ENCODE measurements around the gene EMC9. TPM values are rescaled to one million over a fixed set of nuclear protein-coding genes. Genes with fewer than 3 reads are reported as not detected.

Gene EMC9
- polyA plus RNA-seq, 3 donors, result 6.4 to 9.4 (median 8.5) TPM

DNA sequence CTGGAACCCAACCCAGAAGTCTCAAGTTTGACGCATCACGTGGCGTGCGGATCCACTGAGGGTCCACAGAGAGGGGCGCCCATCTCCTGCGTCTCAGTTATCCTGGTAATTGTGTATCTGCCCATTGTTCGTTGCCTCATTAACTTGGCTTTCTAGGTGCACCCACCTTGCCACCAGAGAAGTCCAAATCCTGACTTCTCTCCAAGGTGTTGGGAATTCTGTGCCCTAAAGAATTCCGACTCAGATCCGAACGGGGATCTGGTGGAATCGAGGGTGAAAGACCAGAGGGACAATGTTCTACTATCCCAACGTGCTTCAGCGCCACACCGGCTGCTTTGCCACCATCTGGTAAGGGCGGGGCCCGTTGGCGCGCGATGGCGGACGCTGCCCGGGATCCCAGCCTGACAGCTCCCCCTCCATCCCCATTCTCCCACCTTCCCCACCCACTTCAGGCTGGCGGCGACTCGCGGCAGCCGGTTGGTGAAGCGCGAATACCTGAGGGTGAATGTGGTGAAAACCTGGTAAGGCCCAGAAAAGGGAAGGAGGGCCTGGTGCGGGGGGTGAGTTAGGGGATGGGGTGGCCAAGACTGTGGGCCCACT lies 31.0 kb upstream of the EMC9 start:
- Mint-ChIP-seq H3K36me3 (peaks cover 62 to 79% of the 10 kb centered on the region in 2 donors), H3K4me3 (peak overlapping the region; percentile 59 to 75), H3K27ac (peak overlapping the region in 1 of 7 donors; percentile 68), H3K27me3 (ENCODE audit: low read depth in 3 of 3) (peaks cover 10 to 19% (median 16%) of the 10 kb centered on the region in 3 donors), H3K4me1 (peaks cover 35% of the 10 kb centered on the region), H3K9me3 (peaks cover 0 to 2% (median 0%) of the 10 kb centered on the region in 7 donors)
- H3K4me3 ChIP-seq (replicated peaks in 1 of 3; ENCODE audit: low read depth in 2 of 3, low read length in 3 of 3), result peak overlapping the region in 1 of 3 experiments; percentile 68
- H3K9ac ChIP-seq (ENCODE audit: insufficient read depth, low read length, poor library complexity, severe bottlenecking), result peak overlapping the region; percentile 17
- H3K4me2 ChIP-seq (replicated peaks; ENCODE audit: extremely low read depth, low read length, poor library complexity, severe bottlenecking), result peak overlapping the region; percentile 71
- H3K79me2 ChIP-seq (ENCODE audit: insufficient read depth, low read length), result no peaks in the 10 kb centered on the region
- H3K27me3 ChIP-seq (ENCODE audit: control insufficient read depth in 2 of 2, insufficient read depth in 2 of 2, low read length in 2 of 2), result no peaks in the 10 kb centered on the region
- H3K4me1 ChIP-seq (ENCODE audit: control insufficient read depth in 1 of 2, insufficient read depth in 2 of 2, low read length in 2 of 2), result peaks cover 26 to 34% of the 10 kb centered on the region in 2 donors
- no peak for DNase-seq
- H3K36me3 ChIP-seq (replicated peaks in 1 of 2; ENCODE audit: control insufficient read depth in 1 of 2, insufficient read depth in 2 of 2, low read length in 2 of 2), result peaks cover 36 to 62% of the 10 kb centered on the region in 2 donors
- TF ChIP-seq, protein P1, sequence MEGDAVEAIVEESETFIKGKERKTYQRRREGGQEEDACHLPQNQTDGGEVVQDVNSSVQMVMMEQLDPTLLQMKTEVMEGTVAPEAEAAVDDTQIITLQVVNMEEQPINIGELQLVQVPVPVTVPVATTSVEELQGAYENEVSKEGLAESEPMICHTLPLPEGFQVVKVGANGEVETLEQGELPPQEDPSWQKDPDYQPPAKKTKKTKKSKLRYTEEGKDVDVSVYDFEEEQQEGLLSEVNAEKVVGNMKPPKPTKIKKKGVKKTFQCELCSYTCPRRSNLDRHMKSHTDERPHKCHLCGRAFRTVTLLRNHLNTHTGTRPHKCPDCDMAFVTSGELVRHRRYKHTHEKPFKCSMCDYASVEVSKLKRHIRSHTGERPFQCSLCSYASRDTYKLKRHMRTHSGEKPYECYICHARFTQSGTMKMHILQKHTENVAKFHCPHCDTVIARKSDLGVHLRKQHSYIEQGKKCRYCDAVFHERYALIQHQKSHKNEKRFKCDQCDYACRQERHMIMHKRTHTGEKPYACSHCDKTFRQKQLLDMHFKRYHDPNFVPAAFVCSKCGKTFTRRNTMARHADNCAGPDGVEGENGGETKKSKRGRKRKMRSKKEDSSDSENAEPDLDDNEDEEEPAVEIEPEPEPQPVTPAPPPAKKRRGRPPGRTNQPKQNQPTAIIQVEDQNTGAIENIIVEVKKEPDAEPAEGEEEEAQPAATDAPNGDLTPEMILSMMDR (IDR thresholded peaks at IDR 0.05), result no peak
- WGBS (ENCODE audit: insufficient coverage), result 10% methylated on average over 15 of the region's 30 CpGs
- peak overlapping the region; percentile 46 for H2AFZ ChIP-seq (ENCODE audit: insufficient read depth, low read depth, low read length, poor library complexity, severe bottlenecking)
- no peak overlapping the region for H3K27ac ChIP-seq (ENCODE audit: low read depth in 1 of 2, low read length in 2 of 2)
- intact Hi-C loops (cut with micrococcal nuclease), result no loop called here
- H3K9me3 ChIP-seq (replicated peaks in 1 of 2; ENCODE audit: control insufficient read depth in 1 of 2, insufficient read depth in 1 of 2, low read length in 2 of 2), result no peaks in the 10 kb centered on the region
- peaks cover 33% of the 10 kb centered on the region for H4K20me1 ChIP-seq (ENCODE audit: insufficient read depth, low read length)

DNA sequence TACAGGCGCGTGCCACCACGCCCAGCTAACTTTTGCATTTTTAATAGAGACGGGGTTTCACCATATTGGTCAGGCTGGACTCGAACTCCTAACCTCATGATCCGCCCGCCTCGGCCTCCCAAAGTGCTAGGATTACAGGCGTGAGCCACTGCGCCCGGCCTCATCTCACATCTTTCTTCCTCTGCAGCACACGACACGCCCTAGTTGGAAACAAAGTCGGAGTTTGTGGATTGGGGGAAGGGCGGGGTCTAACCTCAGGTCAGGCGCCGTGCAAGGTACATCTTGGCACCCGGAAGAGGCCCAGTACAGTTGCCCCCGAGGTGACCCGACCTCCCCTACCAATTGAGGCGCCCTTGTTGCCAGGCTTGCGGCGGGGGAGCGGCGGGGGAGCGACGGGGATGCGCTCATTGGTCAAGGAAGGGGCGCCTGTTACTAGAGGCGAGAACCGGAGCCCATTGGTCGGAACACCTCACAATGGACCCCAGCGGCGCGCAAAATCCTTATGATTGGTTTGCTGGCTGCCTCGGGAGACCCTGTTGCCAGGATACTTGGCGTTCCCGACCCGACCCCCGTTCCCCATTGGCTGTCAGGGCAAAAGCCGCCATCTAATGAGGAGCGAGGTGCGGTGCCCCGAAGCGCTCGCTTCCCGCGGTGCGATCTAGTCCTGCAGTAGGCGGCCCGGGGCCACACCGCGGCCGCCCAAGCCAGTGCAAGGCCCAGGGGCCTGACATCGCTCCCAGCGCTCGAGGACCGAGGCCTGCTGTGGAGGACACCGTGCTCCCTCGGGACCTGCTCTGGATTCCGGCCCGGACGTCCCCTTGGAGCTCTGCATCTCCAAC lies 30.2 kb upstream of the EMC9 start, which contains the start of gene REC8:
REC8 (plus strand) TSS at position 659 of the 839 bp plus-strand sequence. CDS start 473 bp downstream, outside the sequence.
- H3K36me3 ChIP-seq (replicated peaks in 1 of 2; ENCODE audit: control insufficient read depth in 1 of 2, insufficient read depth in 2 of 2, low read length in 2 of 2), result peaks cover 33 to 61% of the 10 kb centered on the region in 2 donors
- Mint-ChIP-seq H3K4me1 (peaks cover 42% of the 10 kb centered on the region), H3K36me3 (peaks cover 61 to 79% of the 10 kb centered on the region in 2 donors), H3K9me3 (peaks cover 0 to 2% (median 0%) of the 10 kb centered on the region in 7 donors), H3K4me3 (peak within 1 kb of the TSS; percentile 75 to 86), H3K27me3 (ENCODE audit: low read depth in 3 of 3) (peaks cover 10 to 19% (median 16%) of the 10 kb centered on the region in 3 donors), H3K27ac (peak within 1 kb of the TSS in 6 of 7 donors; percentile 45 to 89 (median 78))
- H2AFZ ChIP-seq (ENCODE audit: insufficient read depth, low read depth, low read length, poor library complexity, severe bottlenecking), result peak within 1 kb of the TSS; percentile 46
- peak; percentile 61 to 68 (median 65) for DNase-seq
- intact Hi-C loops (cut with micrococcal nuclease), result no loop called here
- H3K9ac ChIP-seq (ENCODE audit: insufficient read depth, low read length, poor library complexity, severe bottlenecking), result peak within 1 kb of the TSS; percentile 17
- WGBS (ENCODE audit: insufficient coverage), result 7% methylated on average over 52 of the region's 63 CpGs
- no peaks in the 10 kb centered on the region for H3K9me3 ChIP-seq (replicated peaks in 1 of 2; ENCODE audit: control insufficient read depth in 1 of 2, insufficient read depth in 1 of 2, low read length in 2 of 2)
- H3K27ac ChIP-seq (ENCODE audit: low read depth in 1 of 2, low read length in 2 of 2), result no peak within 1 kb of the TSS
- peak within 1 kb of the TSS; percentile 71 for H3K4me2 ChIP-seq (replicated peaks; ENCODE audit: extremely low read depth, low read length, poor library complexity, severe bottlenecking)
- H3K4me1 ChIP-seq (ENCODE audit: control insufficient read depth in 1 of 2, insufficient read depth in 2 of 2, low read length in 2 of 2), result peaks cover 32 to 41% of the 10 kb centered on the region in 2 donors
- peaks cover 40% of the 10 kb centered on the region for H4K20me1 ChIP-seq (ENCODE audit: insufficient read depth, low read length)
- no peaks in the 10 kb centered on the region for H3K79me2 ChIP-seq (ENCODE audit: insufficient read depth, low read length)
- H3K27me3 ChIP-seq (ENCODE audit: control insufficient read depth in 2 of 2, insufficient read depth in 2 of 2, low read length in 2 of 2), result no peaks in the 10 kb centered on the region
- TF ChIP-seq, protein P1 (IDR thresholded peaks at IDR 0.05), result no peak
- peak within 1 kb of the TSS in 2 of 3 experiments; percentile 11 to 68 for H3K4me3 ChIP-seq (replicated peaks in 1 of 3; ENCODE audit: low read depth in 2 of 3, low read length in 3 of 3)

Data from CD14-positive monocyte (primary cell).